Effector CD4-positive, alpha-beta T cell (primary cell): Measurements from ENCODE around the gene PAIP2B.
A peak's percentile ranks its signal among the peaks of the same experiment; 100 is the strongest.
"Not testable (repeated sequence)": the region's sequence is repeated elsewhere in the genome, so short reads cannot be mapped to it uniquely, and the experiment has no call there.

Experiments used
- DNase-seq: peaks from one replicate; pipeline ENCODE4 v3.0.0-alpha.2; 2020
- total RNA-seq: gene quantifications from one replicate; lab custom pipeline; 2026; lab: John Stamatoyannopoulos, UW

PAIP2B gene
- total RNA-seq: 7.3 reads per million, percentile 26 among the genes with 10 or more reads in this experiment

GRCh38 chr2:71226965-71227560, at the start of gene PAIP2B:
Gene PAIP2B, minus strand, starts transcription at chr2:71227103. Its CDS starts 24,514 bp downstream, at chr2:71202589.
- DNase-seq: peak; percentile 96

DNA sequence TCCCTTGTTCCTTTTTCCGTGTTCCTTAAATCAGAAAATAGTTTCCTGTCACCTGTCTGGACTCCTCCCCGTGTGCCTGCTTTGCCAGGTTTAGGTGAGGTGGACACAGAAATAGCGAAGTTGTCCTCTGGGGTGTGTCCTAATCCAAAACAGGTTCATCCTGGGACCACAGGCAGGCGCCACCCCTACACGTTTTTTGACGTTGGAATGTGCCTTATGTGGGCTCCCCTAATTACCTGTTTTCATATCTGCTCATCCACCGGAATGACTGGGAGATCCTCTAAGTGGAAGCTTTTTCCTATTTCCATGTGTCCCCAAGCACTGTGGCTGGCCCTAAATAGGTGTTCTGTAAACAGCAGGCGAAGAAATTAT, 49.0 kb upstream of the PAIP2B start:
- no peak for DNase-seq

- no peak for DNase-seq
Measured at GRCh38 chr2:71269511-71270090, 42.7 kb upstream of the PAIP2B start.

DNA sequence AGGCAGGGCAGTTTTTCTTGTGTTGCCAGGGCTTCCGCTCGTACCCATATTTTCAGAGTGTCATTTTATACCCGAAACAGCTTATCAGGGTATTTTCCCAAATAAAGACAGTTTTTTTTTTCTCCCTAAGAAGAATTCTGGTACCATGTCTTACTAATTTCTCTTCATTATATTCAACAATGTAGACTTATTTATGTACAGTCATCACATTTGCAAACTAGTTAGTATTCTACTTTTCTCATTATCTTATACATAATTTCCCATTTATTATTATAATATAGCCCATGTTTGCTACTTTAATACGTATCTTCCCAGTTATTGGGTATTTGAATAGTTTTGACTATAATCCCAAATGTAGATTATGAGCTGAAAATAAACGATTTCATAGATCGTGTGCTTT, 36.5 kb upstream of the PAIP2B start:
- DNase-seq: no peak

DNA sequence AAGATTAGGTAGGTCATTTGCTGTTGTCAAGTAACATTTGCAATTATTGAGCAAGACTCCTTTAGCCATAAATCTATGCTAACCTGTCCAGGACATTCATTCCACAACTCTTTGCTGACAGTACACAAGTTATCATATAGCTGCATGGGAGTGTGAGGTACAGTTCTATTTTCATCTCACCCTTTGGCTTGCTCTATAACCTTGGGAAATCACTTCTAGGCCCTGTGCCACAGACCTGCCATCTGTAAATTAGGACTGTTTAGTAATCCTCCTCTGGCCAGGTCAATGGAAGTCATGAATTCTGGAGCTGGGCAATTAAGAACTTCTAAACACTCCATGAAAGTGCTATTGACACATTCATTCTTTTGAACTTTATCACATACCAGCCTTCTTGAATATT, 34.6 kb upstream of the PAIP2B start:
- DNase-seq: no peak

- DNase-seq: no peak
Measured at GRCh38 chr2:71256421-71256820, 29.5 kb upstream of the PAIP2B start.

DNA sequence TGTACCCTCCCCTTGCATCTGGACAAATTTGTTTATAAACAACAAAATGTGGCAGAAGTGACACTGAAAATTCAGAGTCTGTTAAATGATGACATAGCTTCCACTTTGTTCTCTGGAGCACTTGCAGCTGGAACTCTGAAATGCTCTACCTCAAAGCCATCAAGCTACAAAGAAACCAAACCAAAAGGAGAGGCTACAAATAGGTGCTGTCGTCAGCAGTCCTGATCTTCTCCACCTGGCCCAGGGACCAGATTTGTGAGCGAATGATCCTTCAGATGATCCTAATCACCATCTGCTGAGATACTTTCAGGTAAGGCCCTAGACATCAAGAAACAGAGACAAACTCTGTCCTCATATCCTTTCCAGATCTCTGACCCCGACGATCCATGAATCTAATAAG, 27.9 kb upstream of the PAIP2B start:
- DNase-seq: no peak

DNA sequence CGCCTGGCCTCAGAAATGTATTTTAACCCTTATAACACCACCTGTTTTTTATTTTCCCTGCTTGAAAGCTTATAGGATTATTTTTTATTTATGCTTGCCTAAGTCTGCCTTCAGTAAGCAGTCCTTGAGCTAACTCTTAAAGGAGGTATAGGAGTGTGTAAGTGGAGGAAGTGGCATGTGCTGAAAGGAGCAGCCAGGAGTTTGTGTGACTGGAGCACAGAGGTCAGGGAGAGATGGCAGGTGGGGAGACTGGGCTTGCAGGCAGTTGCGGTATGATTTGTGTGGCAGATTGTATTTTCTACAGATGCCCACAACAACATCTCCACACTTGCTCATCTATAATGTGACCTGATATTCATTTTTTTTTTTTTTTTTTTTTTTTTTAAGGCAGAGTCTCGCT, 27.2 kb upstream of the PAIP2B start:
- DNase-seq: no peak

GRCh38 chr2:71253476-71253875, 26.6 kb upstream of the PAIP2B start:
- DNase-seq: no peak

DNA sequence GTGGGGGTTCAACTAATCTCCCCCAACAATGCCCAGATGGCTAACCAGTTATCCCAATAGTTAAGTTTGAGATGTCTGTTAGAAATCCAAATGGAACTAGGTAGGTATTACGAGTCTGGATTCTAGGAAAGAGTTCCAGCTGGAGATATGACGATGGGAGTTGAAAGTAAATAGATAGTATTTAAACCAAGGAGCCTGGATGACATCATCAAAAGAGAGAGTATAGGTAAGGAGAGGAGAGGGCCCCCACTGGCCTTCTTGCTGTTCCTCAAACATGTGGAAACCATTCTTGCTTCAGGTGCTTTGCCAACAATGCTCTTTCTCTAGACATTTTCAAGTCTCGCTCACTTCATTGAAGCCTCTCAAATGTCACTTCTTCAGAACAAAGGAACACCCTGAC, 26.0 kb upstream of the PAIP2B start:
- DNase-seq: no peak

DNA sequence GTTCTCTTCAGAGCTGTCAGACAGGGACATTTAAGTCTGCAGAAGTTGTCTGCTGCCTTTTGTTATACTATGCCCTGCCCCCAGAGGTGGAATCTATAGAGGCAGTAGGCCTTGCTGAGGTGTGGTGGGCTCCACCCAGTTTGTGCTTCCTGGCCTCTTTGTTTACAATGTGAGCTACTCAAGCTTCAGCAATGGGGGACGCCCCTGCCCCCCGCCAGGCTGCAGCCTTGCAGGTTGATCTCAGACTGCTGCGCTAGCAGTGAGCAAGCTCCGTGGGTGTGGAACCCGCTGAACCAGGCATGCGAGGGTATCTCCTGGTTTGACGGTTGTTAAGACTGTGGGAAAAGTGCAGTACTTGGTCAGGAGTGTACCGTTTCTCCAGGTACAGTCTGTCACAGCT, 24.0 kb upstream of the PAIP2B start:
- no peak for DNase-seq

- no peak for DNase-seq
Measured at GRCh38 chr2:71244302-71244660, 17.4 kb upstream of the PAIP2B start.

- DNase-seq: no peak
Measured at GRCh38 chr2:71243634-71244301, 16.9 kb upstream of the PAIP2B start.

DNA sequence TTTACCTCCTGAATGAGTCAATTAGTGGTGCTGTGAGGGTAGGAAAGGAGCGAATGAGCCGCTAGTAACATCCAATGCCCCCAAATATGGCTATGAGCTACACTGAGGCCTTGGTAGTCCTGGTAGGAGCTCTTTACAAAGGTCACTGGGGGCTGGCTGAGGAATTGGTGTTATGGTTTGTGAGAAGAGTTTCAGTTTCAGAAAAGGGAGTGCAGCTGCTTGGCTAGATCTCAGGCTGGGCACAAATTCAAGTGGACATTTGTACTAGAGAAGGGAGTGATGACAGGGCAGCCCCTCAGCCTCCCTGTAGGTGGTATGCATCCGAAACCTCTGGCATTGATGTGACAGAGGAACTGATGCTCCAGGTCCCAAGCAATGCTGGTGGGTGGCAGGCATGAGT, 13.9 kb upstream of the PAIP2B start:
- DNase-seq: no peak

- DNase-seq: no peak
Measured at GRCh38 chr2:71238089-71238488, 11.2 kb upstream of the PAIP2B start.

- DNase-seq: no peak
Measured at GRCh38 chr2:71235930-71236587, 9.2 kb upstream of the PAIP2B start.

DNA sequence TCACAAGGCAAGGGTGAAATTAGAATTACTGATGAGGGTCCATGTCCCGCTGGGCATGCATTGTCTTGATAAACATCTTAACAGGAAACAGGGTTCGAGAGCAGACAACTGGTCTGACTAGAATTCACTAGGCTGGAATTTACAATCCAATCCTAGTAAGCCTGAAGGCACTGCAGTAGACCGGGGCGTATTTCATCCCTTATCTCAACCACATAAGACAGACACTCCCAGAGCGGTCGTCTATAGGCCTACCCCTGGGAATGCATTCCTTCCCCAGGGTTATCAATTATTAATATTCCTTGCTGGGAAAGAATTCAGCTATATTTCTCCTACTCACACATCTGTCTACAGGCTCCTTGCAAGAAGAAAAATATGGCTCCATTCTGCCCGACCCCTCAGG, 6.2 kb upstream of the PAIP2B start:
- not testable (repeated sequence) for DNase-seq

DNA sequence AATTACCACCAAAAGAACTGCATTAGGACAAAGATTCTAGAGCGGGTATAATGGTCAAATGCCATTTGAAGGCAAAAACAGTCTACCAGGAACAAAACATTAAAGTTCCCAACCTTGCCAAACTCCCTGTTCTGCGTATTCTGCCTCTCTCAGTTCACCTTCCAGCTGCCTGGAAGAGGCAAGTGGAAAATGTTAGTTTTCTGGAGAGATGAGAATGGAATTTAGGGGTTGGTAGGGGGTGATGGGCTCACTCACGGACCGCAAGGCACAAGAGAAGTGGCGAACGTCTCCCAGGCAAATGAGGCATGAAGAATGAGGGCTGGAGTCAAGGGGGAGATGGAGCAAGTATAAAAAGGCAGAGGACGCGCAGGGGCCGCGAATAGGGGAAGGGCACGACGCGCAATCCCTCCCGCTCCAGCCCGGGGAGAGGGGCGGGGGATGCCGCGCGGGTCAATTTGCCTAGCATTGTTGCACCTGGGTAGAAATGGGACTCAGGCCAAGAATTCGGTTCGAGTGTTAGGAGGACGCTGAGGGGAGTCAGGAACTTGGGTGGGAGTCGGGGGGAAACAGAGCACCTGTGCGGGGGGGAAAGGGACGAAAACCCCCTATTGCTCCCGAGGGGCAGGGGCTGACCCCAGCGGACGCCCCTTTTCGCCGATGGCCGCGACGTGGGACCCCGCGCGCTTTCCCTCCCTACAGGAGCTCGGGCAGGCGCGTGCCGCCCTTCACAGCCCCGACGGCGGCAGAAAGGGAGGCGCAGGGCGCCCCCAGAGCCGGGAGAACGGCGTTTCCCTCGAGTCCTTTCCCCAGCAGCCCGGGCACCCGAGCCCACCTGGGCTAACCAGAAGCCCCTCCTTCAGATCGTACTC, 573 bp downstream of the PAIP2B start:
- DNase-seq: peak; percentile 6

DNA sequence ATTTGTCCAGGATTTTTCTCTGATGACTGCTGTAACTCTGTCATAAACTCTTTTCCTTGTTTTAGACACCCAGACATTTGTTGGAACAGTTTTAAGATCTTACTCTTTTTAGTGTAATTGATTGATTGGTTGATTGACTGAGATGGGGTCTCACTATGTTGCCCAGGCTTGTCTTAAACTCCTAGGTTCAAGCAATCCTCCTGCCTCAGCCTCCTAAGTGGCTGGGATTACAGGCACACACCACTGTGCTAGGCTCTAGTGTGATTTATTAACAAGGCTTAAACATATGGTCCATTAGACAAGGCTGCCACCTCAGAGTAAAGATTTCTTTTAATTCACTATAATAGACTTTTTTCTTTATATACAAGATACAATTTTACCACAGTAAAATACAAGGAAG, 2.0 kb downstream of the PAIP2B start:
- no peak for DNase-seq

DNA sequence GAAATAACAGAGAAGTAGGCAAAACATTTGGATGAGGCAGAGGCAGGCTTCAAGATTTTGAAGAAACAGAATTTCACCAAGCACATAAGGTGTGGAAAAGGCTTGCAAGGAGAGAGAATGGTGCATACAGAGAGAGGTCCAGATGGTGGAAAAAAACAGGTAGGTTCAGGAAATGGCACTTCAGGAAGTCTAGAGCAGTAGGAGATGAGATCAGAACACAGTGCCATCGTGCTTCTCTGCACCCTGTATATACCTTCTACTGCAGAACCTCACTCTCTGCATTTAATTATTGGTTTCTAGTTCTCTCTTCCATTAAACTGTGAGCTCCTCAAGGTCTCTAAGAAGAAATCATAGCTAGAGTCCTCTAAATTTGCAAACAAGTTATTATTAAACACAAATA, 2.4 kb downstream of the PAIP2B start:
- no peak for DNase-seq

DNA sequence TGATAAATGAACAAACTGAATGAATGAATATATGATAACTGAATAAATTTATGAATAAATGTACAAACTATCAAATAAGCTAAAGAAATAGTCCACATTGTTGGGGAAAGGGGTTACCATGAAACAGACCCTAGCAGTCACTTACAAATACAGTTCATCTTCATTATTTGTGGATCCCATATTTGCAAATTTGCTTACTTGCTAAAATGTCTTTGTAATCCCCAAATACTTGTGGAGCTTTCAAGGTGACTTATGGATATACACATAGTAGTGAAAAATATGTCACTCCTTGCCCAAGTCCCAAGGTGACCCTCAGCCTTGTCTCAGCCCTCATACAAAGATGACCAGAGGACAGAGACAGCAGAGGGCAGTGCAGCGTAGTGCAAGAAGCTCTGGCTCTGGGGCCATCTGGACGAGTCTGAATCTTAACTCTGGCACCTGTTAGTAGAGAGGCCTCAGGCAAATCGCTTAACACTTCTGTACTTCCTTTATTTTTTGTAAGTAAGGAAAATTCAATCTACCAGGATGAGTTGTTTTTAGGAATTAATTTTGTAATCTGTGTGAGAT, 3.1 kb downstream of the PAIP2B start:
- DNase-seq: no peak

DNA sequence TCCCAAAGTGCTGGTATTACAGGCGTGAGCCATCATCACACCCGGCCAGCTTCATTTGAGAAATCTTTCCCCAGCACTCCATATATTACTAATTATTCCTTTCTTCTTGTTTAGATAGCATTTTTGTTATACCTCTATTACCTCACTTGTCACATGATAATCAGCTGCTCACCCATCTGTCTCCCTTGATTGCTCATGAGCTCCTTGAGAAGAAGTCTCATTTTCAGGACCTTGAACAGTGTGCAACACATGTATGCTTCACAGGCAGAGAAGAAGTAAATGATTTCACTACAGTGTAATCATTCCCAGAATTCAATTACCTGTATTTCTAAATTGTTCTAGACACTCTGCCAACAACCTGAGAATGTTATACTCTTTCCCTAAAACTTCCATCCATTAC, 6.2 kb downstream of the PAIP2B start:
- no peak for DNase-seq

GRCh38 chr2:71216501-71216900, 10.4 kb downstream of the PAIP2B start:
- DNase-seq: no peak
